PC-9 (cell line): Measurements from ENCODE around the gene CRELD2. TPM values are rescaled to one million over a fixed set of nuclear protein-coding genes. Genes with fewer than 3 reads are reported as not detected.

Source experiments
- BruUV-seq: library from RNA; stranded (reverse); fragments of 400-500 nt; replicated peaks from 2 replicates; lab custom pipeline; 2021; lab: Mats Ljungman, UMichigan
- CTCF ChIA-PET: fragments of 300-600 bp; sonication (Branson Sonifier 250); formaldehyde crosslinking; loops from one replicate; lab custom pipeline; 2022; ENCODE audit warnings: antibody characterized with exemption; lab: Charles Lee
- POLR2A ChIA-PET: fragments of 300-600 bp; sonication (Branson Sonifier 250); formaldehyde crosslinking; loops from one replicate; lab custom pipeline; 2022; ENCODE audit warnings: antibody characterized with exemption; ENCODE audit not compliant: unreplicated experiment; lab: Charles Lee
- DNase-seq, 2 experiments: peaks; one replicate each; pipeline versions ENCODE4 v3.0.0 to v3.0.0-alpha.2; 2015 to 2022; ENCODE audit warnings: mixed read lengths in 1 of 2
- H2AFZ ChIP-seq: fragments of 200-600 bp; sonication (generic); 2 replicates; pipeline ENCODE4 v1.8.1; 2017; ENCODE audit warnings: antibody characterized with exemption
- H3F3A ChIP-seq: fragments of 200-600 bp; sonication (generic); 2 replicates; pipeline ENCODE4 v1.8.1; 2017; ENCODE audit warnings: antibody characterized with exemption, mild to moderate bottlenecking, low read depth; ENCODE audit not compliant: insufficient read depth
- H3K27ac ChIP-seq: fragments of 200-600 bp; sonication (generic); 2 replicates; pipeline ENCODE4 v1.6.1; 2016; ENCODE audit warnings: mixed run types
- H3K27me3 ChIP-seq: fragments of 200-600 bp; sonication (generic); 2 replicates; pipeline ENCODE4 v1.6.1; 2016; ENCODE audit warnings: low read depth, mixed run types; ENCODE audit not compliant: insufficient read depth
- H3K36me3 ChIP-seq: fragments of 200-600 bp; sonication (generic); 2 replicates; pipeline ENCODE4 v1.6.1; 2016; ENCODE audit warnings: low read depth, mixed run types
- H3K4me1 ChIP-seq: fragments of 200-600 bp; sonication (generic); replicated peaks from 2 replicates; pipeline ENCODE4 v1.6.1; 2016; ENCODE audit warnings: mixed run types; ENCODE audit not compliant: insufficient read depth
- H3K4me2 ChIP-seq: fragments of 200-600 bp; sonication (generic); 2 replicates; pipeline ENCODE4 v1.6.1; 2017; ENCODE audit warnings: mixed run types
- H3K4me3 ChIP-seq: fragments of 200-600 bp; sonication (generic); 2 replicates; pipeline ENCODE4 v1.6.1; 2016; ENCODE audit warnings: mixed run types
- H3K79me2 ChIP-seq: fragments of 200-600 bp; sonication (generic); 2 replicates; pipeline ENCODE4 v1.6.1; 2017; ENCODE audit warnings: low read depth, mixed run types
- H3K9me2 ChIP-seq: fragments of 200-600 bp; sonication (generic); 2 replicates; pipeline ENCODE4 v1.8.1; 2017; ENCODE audit warnings: mild to moderate bottlenecking; ENCODE audit not compliant: insufficient read depth
- H3K9me3 ChIP-seq: fragments of 200-600 bp; sonication (generic); 2 replicates; pipeline ENCODE4 v1.8.1; 2016; ENCODE audit warnings: low read depth; ENCODE audit not compliant: insufficient read depth
- H4K20me1 ChIP-seq: fragments of 200-600 bp; sonication (generic); 2 replicates; pipeline ENCODE4 v1.8.1; 2017; ENCODE audit not compliant: insufficient read depth
- EZH2 ChIP-seq: fragments of 200-600 bp; sonication (generic); IDR thresholded peaks from 2 replicates; pipeline ENCODE4 v1.8.0; 2017; ENCODE audit warnings: antibody characterized with exemption, low read depth
- intact Hi-C: fragments of 100-400 bp; cut with micrococcal nuclease; formaldehyde crosslinking; loops from one replicate; pipeline ENCODE4 v1.10.0; 2022; ENCODE audit not compliant: unreplicated experiment
- total RNA-seq: library from RNA; stranded (reverse); gene quantifications from 2 replicates; pipeline ENCODE4 v1.2.3, GENCODE V29; 2021
- TF ChIP-seq, protein P1 (sequence below): fragments of 200-600 bp; sonication (generic); conservative IDR thresholded peaks from 2 replicates; pipeline ENCODE4 v1.6.1; 2017; ENCODE audit warnings: mixed run types, antibody characterized with exemption, mild to moderate bottlenecking, moderate library complexity

The CRELD2 gene
- total RNA-seq, 1 experiment from 2014 or later, result 30.7 TPM

DNA sequence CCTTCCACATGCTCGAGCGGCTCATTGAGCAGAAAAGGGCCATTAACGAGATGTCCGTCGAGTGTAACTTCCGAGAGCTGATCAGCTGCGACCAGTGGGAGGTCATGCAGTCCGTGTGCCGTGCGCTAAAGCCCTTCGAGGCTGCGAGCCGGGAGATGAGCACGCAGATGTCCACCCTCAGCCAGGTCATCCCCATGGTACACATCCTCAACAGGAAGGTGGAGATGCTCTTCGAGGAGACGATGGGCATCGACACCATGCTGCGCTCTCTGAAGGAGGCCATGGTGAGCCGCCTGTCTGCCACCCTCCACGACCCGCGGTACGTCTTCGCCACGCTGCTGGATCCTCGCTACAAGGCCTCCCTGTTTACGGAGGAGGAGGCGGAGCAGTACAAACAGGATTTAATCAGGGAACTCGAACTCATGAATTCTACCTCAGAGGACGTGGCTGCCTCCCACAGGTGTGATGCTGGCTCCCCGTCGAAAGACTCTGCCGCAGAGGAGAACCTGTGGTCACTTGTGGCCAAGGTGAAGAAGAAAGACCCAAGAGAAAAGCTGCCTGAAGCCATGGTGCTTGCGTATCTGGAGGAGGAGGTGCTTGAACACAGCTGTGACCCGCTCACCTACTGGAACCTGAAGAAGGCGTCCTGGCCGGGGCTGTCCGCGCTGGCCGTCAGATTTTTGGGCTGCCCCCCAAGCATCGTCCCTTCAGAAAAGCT is 31.9 kb upstream of the CRELD2 start:
- Histone ChIP-seq H3F3A (0 out of 2 replicates have a peak, but pooled peaks cover 6% of the 10 kb centered on the region), H3K36me3 (peaks cover 31% of the 10 kb centered on the region), H3K27ac (no peak overlapping the region), H3K4me2 (no peak overlapping the region), H3K9me2 (no peaks in the 10 kb centered on the region), H2AFZ (no peak overlapping the region), H3K27me3 (no peaks in the 10 kb centered on the region), H4K20me1 (peaks cover 31% of the 10 kb centered on the region), H3K9me3 (no peaks in the 10 kb centered on the region), H3K79me2 (peaks cover 8% of the 10 kb centered on the region; the same call in 1 of the 2 replicates), H3K4me1 (no peaks in the 10 kb centered on the region), H3K4me3 (no peak overlapping the region)
- intact Hi-C loops, result no loop called here
- POLR2A ChIA-PET, result no interaction called here
- TF ChIP-seq, protein P1, sequence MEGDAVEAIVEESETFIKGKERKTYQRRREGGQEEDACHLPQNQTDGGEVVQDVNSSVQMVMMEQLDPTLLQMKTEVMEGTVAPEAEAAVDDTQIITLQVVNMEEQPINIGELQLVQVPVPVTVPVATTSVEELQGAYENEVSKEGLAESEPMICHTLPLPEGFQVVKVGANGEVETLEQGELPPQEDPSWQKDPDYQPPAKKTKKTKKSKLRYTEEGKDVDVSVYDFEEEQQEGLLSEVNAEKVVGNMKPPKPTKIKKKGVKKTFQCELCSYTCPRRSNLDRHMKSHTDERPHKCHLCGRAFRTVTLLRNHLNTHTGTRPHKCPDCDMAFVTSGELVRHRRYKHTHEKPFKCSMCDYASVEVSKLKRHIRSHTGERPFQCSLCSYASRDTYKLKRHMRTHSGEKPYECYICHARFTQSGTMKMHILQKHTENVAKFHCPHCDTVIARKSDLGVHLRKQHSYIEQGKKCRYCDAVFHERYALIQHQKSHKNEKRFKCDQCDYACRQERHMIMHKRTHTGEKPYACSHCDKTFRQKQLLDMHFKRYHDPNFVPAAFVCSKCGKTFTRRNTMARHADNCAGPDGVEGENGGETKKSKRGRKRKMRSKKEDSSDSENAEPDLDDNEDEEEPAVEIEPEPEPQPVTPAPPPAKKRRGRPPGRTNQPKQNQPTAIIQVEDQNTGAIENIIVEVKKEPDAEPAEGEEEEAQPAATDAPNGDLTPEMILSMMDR, result no peak
- no peak for TF ChIP-seq EZH2
- CTCF ChIA-PET, result no interaction called here
- DNase-seq, result no peak
- no TSS peak for BruUV-seq

DNA sequence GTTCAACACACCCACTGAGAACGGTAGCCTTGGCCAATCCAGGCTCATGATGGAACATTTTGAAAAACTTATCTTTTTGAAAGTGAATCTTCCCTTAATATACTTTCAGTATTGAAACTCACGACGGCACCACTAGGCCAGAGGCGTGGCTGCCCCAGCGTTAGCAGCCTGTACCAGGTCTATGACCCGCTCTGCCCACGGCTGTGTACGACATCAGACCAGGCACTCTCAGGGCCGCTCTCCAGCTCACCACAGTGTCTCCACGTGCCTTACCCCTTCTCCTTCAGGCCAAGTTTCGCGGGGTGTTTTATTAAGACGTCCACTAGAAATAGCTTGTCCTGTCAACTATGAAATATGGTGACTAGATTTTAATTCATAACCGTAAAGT is 31.4 kb upstream of the CRELD2 start:
- H3K27ac ChIP-seq, result no peak overlapping the region
- H3F3A ChIP-seq, result 0 out of 2 replicates have a peak, but pooled peaks cover 8% of the 10 kb centered on the region
- no peaks in the 10 kb centered on the region for H3K4me1 ChIP-seq
- no TSS peak for BruUV-seq
- no peaks in the 10 kb centered on the region for H3K9me3 ChIP-seq
- peaks cover 2% of the 10 kb centered on the region; the same call in 1 of the 2 replicates for H3K79me2 ChIP-seq
- TF ChIP-seq EZH2, result no peak
- TF ChIP-seq, protein P1, result no peak
- H3K27me3 ChIP-seq, result no peaks in the 10 kb centered on the region
- no peak for DNase-seq
- H3K4me3 ChIP-seq, result no peak overlapping the region
- peaks cover 27% of the 10 kb centered on the region for H4K20me1 ChIP-seq
- no peak overlapping the region for H3K4me2 ChIP-seq
- H3K9me2 ChIP-seq, result no peaks in the 10 kb centered on the region
- ChIA-PET POLR2A (no interaction called here), CTCF (no interaction called here)
- intact Hi-C loops, result no loop called here
- peaks cover 34% of the 10 kb centered on the region for H3K36me3 ChIP-seq
- H2AFZ ChIP-seq, result no peak overlapping the region

DNA sequence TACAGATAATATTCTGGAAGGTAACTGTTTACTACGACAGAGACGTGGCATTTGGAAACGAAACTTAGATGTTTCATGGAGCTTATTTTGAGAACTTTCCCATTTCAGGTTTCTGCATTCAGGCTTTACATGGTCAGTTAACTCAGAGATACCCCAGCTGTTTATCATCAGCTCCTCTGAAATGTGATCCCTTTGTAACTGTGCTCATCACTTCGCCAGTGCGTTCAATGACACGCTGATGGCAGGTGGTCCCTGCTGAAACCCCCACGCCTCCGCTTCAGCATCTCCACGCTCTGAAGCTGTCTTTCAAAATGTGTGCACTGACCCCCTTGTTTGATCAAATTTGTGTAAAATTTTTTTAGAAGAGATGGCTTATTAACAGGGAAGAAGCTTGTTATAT is 30.7 kb upstream of the CRELD2 start:
- Histone ChIP-seq H3K4me3 (no peak overlapping the region), H3K9me3 (no peaks in the 10 kb centered on the region), H3K4me1 (no peaks in the 10 kb centered on the region), H2AFZ (no peak overlapping the region), H4K20me1 (peaks cover 24% of the 10 kb centered on the region), H3K4me2 (no peak overlapping the region), H3K36me3 (peaks cover 34% of the 10 kb centered on the region), H3F3A (0 out of 2 replicates have a peak, but pooled peaks cover 8% of the 10 kb centered on the region), H3K79me2 (no peaks in the 10 kb centered on the region), H3K9me2 (no peaks in the 10 kb centered on the region), H3K27me3 (no peaks in the 10 kb centered on the region), H3K27ac (no peak overlapping the region)
- intact Hi-C loops, result no loop called here
- DNase-seq, result no peak
- POLR2A ChIA-PET, result no interaction called here
- CTCF ChIA-PET, result no interaction called here
- TF ChIP-seq, protein P1, result no peak
- no peak for TF ChIP-seq EZH2
- BruUV-seq, result no TSS peak
